Cardiac muscle cell (in vitro differentiated cells and primary cell): ENCODE measurements around the gene CDH23. TPM values are rescaled to one million over a fixed set of nuclear protein-coding genes. Genes with fewer than 3 reads are reported as not detected.

Source experiments
- DNase-seq, 2 donors: peaks; one replicate each; pipeline versions ENCODE4 v3.0.0 to v3.0.0-alpha.2; 2010 to 2017; ENCODE audit warnings: low read depth in 1 of 2, low spot score in 1 of 2
- H3K27ac ChIP-seq: fragments of 200-600 bp; sonication (generic); 2 replicates; pipeline ENCODE4 v1.5.1; 2016
- H3K27me3 ChIP-seq: fragments of 200-600 bp; sonication (generic); 2 replicates; pipeline ENCODE4 v1.6.0; 2016; ENCODE audit warnings: control low read depth
- H3K36me3 ChIP-seq: fragments of 200-600 bp; sonication (generic); 2 replicates; pipeline ENCODE4 v1.5.1; 2016; ENCODE audit warnings: control low read depth
- H3K4me1 ChIP-seq: fragments of 200-600 bp; sonication (generic); 2 replicates; pipeline ENCODE4 v1.8.1; 2017; ENCODE audit warnings: low read depth, mild to moderate bottlenecking, mixed run types
- H3K4me3 ChIP-seq: fragments of 200-600 bp; sonication (generic); 2 replicates; pipeline ENCODE4 v1.5.1; 2016; ENCODE audit warnings: mild to moderate bottlenecking
- H3K9me3 ChIP-seq: fragments of 200-600 bp; sonication (generic); 2 replicates; pipeline ENCODE4 v1.5.1; 2017; ENCODE audit warnings: low read depth, mild to moderate bottlenecking, control low read depth
- CTCF ChIP-seq: IDR thresholded peaks from 2 replicates; pipeline ENCODE4 v1.5.1; 2012; ENCODE audit warnings: low read depth, mild to moderate bottlenecking, low read length
- polyA plus RNA-seq: library from polyadenylated mRNA; unstranded; fragments of >200 nt; fragmentation: Nextera tagmentation; extraction: Ambion mirVana; gene quantifications from 2 replicates; pipeline ENCODE4 v1.2.1, GENCODE V29; 2016
- total RNA-seq: library from RNA; depleted of rRNA; stranded (reverse); fragments of >200 nt; gene quantifications from 2 replicates; pipeline ENCODE4 v1.2.3, GENCODE V29; 2016

The CDH23 gene
- total and polyA plus RNA-seq, 2 experiments from 2014 or later: 0.05 to 0.51 TPM

- DNase-seq: no peak
- no peak for TF ChIP-seq CTCF
Measured at GRCh38 chr10:71735709-71736569, 339.2 kb downstream of the CDH23 start.

DNA sequence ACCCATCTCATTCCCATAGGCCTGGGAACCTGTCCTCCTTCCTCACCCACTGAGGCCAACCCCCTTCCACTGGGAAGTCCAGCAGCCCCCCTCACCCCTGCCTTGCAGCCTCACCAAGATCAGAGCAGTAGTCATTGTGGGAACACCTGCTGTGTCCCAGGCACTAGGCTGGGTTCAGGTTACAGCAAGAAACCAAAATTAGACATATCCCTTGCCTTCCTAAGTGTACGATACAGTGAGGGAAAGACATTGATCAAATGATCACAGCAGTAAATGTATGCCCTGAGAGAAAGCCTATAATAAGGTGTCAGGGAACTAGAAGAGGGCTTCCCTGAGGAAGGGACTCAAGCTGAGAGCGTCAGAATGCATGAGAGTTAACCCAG is 339.8 kb downstream of the CDH23 start:
- no peak overlapping the region for H3K27ac ChIP-seq
- H3K36me3 ChIP-seq: no peaks in the 10 kb centered on the region
- no peaks in the 10 kb centered on the region for H3K27me3 ChIP-seq
- H3K4me1 ChIP-seq: no peaks in the 10 kb centered on the region
- no peaks in the 10 kb centered on the region for H3K9me3 ChIP-seq
- no peak for TF ChIP-seq CTCF
- H3K4me3 ChIP-seq: no peak overlapping the region
- no peak for DNase-seq

More at GRCh38 chr10:71735709-71736569, 339.2 kb downstream of the CDH23 start:
- Histone ChIP-seq H3K4me1 (no peaks in the 10 kb centered on the region), H3K4me3 (no peak overlapping the region), H3K9me3 (no peaks in the 10 kb centered on the region), H3K36me3 (no peaks in the 10 kb centered on the region), H3K27me3 (no peaks in the 10 kb centered on the region), H3K27ac (no peak overlapping the region)

DNA sequence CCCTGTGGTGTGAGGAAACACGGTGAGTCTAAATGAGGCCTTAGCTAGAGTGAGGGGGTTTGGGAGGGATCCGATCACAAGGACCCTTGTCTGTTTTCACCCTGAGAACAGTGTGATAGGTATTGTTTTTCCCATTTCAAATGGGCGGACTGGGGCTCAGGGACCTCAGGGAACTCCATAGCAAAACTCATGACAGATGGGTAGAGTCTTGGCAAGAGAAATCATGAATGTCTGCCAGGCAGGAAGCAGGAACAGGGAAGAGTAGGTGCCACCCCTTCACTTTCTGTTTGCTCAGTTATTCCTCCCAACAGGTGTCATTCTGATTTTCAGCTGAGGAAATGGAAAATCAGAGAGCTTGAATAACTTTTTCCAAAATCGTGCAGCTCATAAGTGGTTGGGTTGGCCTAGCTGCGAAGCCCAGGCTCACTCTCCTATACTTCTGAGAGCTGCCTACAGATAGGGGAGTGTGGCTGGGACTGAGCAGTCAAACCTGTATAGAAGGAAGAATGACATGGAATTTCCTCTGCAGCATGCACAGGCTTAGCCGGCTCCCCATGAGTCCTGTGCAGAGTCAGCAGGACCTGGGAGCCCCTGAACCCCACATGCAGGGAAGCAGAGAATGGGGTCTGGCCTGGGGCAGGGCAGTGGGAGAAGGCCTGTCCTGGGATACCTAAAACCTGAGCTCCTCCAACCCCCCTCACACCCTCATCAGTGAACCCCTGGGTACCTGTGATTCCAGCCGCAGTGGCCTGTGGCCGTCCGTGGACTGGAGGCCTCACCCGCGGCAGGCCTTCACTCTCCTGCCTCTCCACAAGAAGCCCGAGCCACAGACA is 340.5 kb downstream of the CDH23 start:
- H3K36me3 ChIP-seq: no peaks in the 10 kb centered on the region
- no peak for DNase-seq
- no peak for TF ChIP-seq CTCF
- no peak overlapping the region for H3K4me3 ChIP-seq
- no peaks in the 10 kb centered on the region for H3K9me3 ChIP-seq
- H3K27me3 ChIP-seq: no peaks in the 10 kb centered on the region
- no peak overlapping the region for H3K27ac ChIP-seq
- H3K4me1 ChIP-seq: no peaks in the 10 kb centered on the region

GRCh38 chr10:71737834-71738197 is 341.1 kb downstream of the CDH23 start:
- Histone ChIP-seq H3K36me3 (no peaks in the 10 kb centered on the region), H3K9me3 (no peaks in the 10 kb centered on the region), H3K4me1 (no peaks in the 10 kb centered on the region), H3K4me3 (no peak overlapping the region), H3K27ac (no peak overlapping the region), H3K27me3 (no peaks in the 10 kb centered on the region)
- TF ChIP-seq CTCF: no peak
- DNase-seq: no peak

DNA sequence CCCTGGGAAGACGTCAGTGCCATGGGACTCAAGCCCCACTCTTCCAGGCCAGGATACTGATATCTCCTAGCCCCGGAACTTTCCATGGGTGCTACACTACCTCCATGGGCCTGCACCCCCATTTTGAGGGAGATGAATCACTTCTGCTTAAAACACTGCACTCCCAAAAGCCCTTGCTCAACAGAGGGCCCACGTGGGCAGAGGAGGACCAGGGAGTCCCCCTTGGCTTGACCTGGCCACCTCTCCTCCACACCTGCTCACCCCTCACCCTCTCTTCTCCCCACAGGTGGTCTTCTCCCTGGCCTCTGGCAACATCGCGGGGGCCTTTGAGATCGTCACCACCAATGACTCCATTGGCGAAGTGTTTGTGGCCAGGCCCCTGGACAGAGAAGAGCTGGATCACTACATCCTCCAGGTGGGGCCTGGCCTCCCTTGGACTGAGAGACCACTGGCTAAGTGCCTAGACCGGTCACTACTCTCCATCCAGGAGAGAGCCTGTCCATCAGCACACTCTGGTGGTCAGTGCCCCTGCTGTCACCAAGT is 342.7 kb downstream of the CDH23 start:
- H3K27me3 ChIP-seq: no peaks in the 10 kb centered on the region
- no peak overlapping the region for H3K27ac ChIP-seq
- no peak overlapping the region for H3K4me3 ChIP-seq
- H3K4me1 ChIP-seq: no peaks in the 10 kb centered on the region
- DNase-seq: no peak
- no peaks in the 10 kb centered on the region for H3K36me3 ChIP-seq
- H3K9me3 ChIP-seq: no peaks in the 10 kb centered on the region
- TF ChIP-seq CTCF: no peak
